HepG2 (cell line): Measurements from ENCODE around the gene LAX1. TPM values are rescaled to one million over a fixed set of nuclear protein-coding genes. Genes with fewer than 3 reads are reported as not detected.

Experiments
- ATAC-seq: fragments of 200-7000 bp; cut with Tn5 transposase; 3 replicates; pipeline ENCODE4 v1.9.1; 2020; ENCODE audit warnings: mild to moderate bottlenecking, moderate library complexity
- BruUV-seq: library from RNA; stranded (reverse); fragments of 400-500 nt; replicated peaks from 2 replicates; lab custom pipeline; 2021; lab: Mats Ljungman, UMichigan
- CTCF ChIA-PET: fragments of 300-600 bp; formaldehyde crosslinking; extraction: SDS; loops from one replicate; lab custom pipeline; 2021; ENCODE audit warnings: low total read pairs, inconsistent platforms, low intra/inter-chr PET ratio; lab: Yijun Ruan, JAX
- POLR2A ChIA-PET: fragments of 350-600 bp; sonication (Branson Sonifier 250); formaldehyde crosslinking; loops from one replicate; lab custom pipeline; 2020; ENCODE audit warnings: antibody characterized with exemption, inconsistent platforms; lab: Yijun Ruan, JAX
- DNase-seq: peaks from one replicate; pipeline ENCODE4 v3.0.0-alpha.2; 2015; ENCODE audit warnings: low spot score
- FAIRE-seq: peaks from 3 replicates; lab custom pipeline; 2011; peaks lifted over from hg19 to GRCh38; lab: Jason Lieb, UNC
- H2AFZ ChIP-seq: one replicate; pipeline ENCODE4 v1.6.1; 2011; ENCODE audit warnings: low read length, inconsistent platforms
- H3K27ac ChIP-seq: fragments of 300-600 bp; 3 replicates; pipeline ENCODE4 v1.8.0; 2011; ENCODE audit warnings: mixed run types, mild to moderate bottlenecking, mixed read lengths, low read length, inconsistent platforms; ENCODE audit not compliant: insufficient read depth; ENCODE audit errors: extremely low read length
- H3K27me3 ChIP-seq, 2 experiments: fragments of 200-600 bp in 1 of 2; 2 replicates in 1 of 2; 3 replicates in 1 of 2; pipeline versions ENCODE4 v1.6.0 to v1.8.0; 2011; ENCODE audit warnings: low read length in 2 of 2, mild to moderate bottlenecking in 2 of 2, moderate library complexity in 2 of 2, inconsistent platforms in 1 of 2; ENCODE audit not compliant: insufficient read depth in 2 of 2, control insufficient read depth in 1 of 2
- H3K36me3 ChIP-seq, 2 experiments: fragments of 200-600 bp in 1 of 2; replicated peaks in 1 of 2; 2 replicates in 1 of 2; 3 replicates in 1 of 2; pipeline versions ENCODE4 v1.5.1 to v1.8.0; 2011; ENCODE audit warnings: low read length in 2 of 2, inconsistent platforms in 1 of 2; ENCODE audit not compliant: insufficient read depth in 2 of 2, control insufficient read depth in 1 of 2
- H3K4me1 ChIP-seq: 2 replicates; pipeline ENCODE4 v1.5.1; 2012; ENCODE audit warnings: low read length, inconsistent platforms; ENCODE audit not compliant: insufficient read depth
- H3K4me2 ChIP-seq: 2 replicates; pipeline ENCODE4 v1.6.0; 2011; ENCODE audit warnings: low read depth, low read length, inconsistent platforms
- H3K4me3 ChIP-seq, 3 experiments: fragments of 200-600 bp in 1 of 3; sonication (generic), shearing (Covaris generic) in 1 of 3; replicated peaks in 1 of 3; 2 replicates each; pipeline ENCODE4 v1.5.1; 2011 to 2016; ENCODE audit warnings: low read length in 3 of 3, inconsistent platforms in 2 of 3, low read depth in 2 of 3, mild to moderate bottlenecking in 2 of 3, control low read depth in 1 of 3, mixed read lengths in 1 of 3; ENCODE audit not compliant: insufficient read depth in 1 of 3
- H3K79me2 ChIP-seq: one replicate; pipeline ENCODE4 v1.6.1; 2011; ENCODE audit warnings: low read length, inconsistent platforms; ENCODE audit not compliant: insufficient read depth
- H3K9ac ChIP-seq: 2 replicates; pipeline ENCODE4 v1.6.0; 2011; ENCODE audit warnings: mild to moderate bottlenecking, low read depth, low read length, inconsistent platforms; ENCODE audit not compliant: insufficient read depth
- H3K9me3 ChIP-seq: 2 replicates; pipeline ENCODE4 v1.5.1; 2012; ENCODE audit warnings: mild to moderate bottlenecking, low read length
- H4K20me1 ChIP-seq: 2 replicates; pipeline ENCODE4 v1.6.0; 2011; ENCODE audit warnings: inconsistent platforms, mild to moderate bottlenecking, low read length, moderate library complexity; ENCODE audit not compliant: insufficient read depth
- AGO2 ChIP-seq: fragments of 200-400 bp; formaldehyde crosslinking; optimal IDR thresholded peaks from 2 replicates; pipeline ENCODE3; 2017; ENCODE audit warnings: mild to moderate bottlenecking, low read depth, low read length, moderate library complexity
- ATF1 ChIP-seq: IDR thresholded peaks from 2 replicates; pipeline ENCODE4 v1.6.1; 2016; ENCODE audit warnings: mild to moderate bottlenecking, control low read depth
- BHLHE40 ChIP-seq: IDR thresholded peaks from 2 replicates; pipeline ENCODE4 v1.6.1; 2011; ENCODE audit warnings: low read length, improper control_type of control experiment
- DPF2 ChIP-seq: sonication (generic); formaldehyde crosslinking; IDR thresholded peaks from 2 replicates; pipeline ENCODE4 v1.4.0; 2020; ENCODE audit warnings: mild to moderate bottlenecking, low read depth, missing genetic modification reagents, borderline replicate concordance
- GRHL1 ChIP-seq: sonication (generic); formaldehyde crosslinking; conservative IDR thresholded peaks from 2 replicates; pipeline ENCODE4 v1.8.0; 2022; ENCODE audit warnings: missing genetic modification reagents
- GZF1 ChIP-seq: sonication (generic); formaldehyde crosslinking; IDR thresholded peaks from 2 replicates; pipeline ENCODE4 v1.5.1; 2020; ENCODE audit warnings: mild to moderate bottlenecking, missing genetic modification reagents
- HHEX ChIP-seq: IDR thresholded peaks from 2 replicates; pipeline ENCODE4 v1.6.1; 2016; ENCODE audit warnings: control low read depth
- HNRNPL ChIP-seq: fragments of 200-400 bp; formaldehyde crosslinking; IDR thresholded peaks from 2 replicates; pipeline ENCODE4 v1.6.1; 2017; ENCODE audit warnings: mild to moderate bottlenecking, low read depth, low read length
- POGZ ChIP-seq: sonication (generic); formaldehyde crosslinking; IDR thresholded peaks from 2 replicates; pipeline ENCODE4 v1.4.0; 2020; ENCODE audit warnings: mild to moderate bottlenecking, missing genetic modification reagents
- REXO4 ChIP-seq: sonication (generic); formaldehyde crosslinking; IDR thresholded peaks from 2 replicates; pipeline ENCODE4 v1.8.0; 2022; ENCODE audit warnings: missing genetic modification reagents, mild to moderate bottlenecking, borderline replicate concordance
- SKIL ChIP-seq: sonication (generic); formaldehyde crosslinking; IDR thresholded peaks from 2 replicates; pipeline ENCODE4 v1.8.0; 2022; ENCODE audit warnings: missing genetic modification reagents, mild to moderate bottlenecking, moderate library complexity, borderline replicate concordance
- SMARCE1 ChIP-seq: fragments of 450-650 bp; IDR thresholded peaks from 2 replicates; pipeline ENCODE4 v1.6.1; 2017; ENCODE audit warnings: borderline replicate concordance
- ZFP36L1 ChIP-seq: sonication (generic); formaldehyde crosslinking; IDR thresholded peaks from 2 replicates; pipeline ENCODE4 v1.8.0; 2022; ENCODE audit warnings: mild to moderate bottlenecking, missing genetic modification reagents, moderate library complexity
- ZNF264 ChIP-seq: sonication (generic); formaldehyde crosslinking; IDR thresholded peaks from 2 replicates; pipeline ENCODE4 v1.4.0; 2020; ENCODE audit warnings: missing genetic modification reagents
- ZNF333 ChIP-seq: sonication (generic); formaldehyde crosslinking; IDR thresholded peaks from 2 replicates; pipeline ENCODE4 v1.4.0; 2020; ENCODE audit warnings: mild to moderate bottlenecking, missing genetic modification reagents, borderline replicate concordance
- ZNF33A ChIP-seq: sonication (generic); formaldehyde crosslinking; IDR thresholded peaks from 2 replicates; pipeline ENCODE4 v1.5.1; 2020; ENCODE audit warnings: missing genetic modification reagents, mild to moderate bottlenecking, moderate library complexity, borderline replicate concordance
- ZNF550 ChIP-seq: sonication (generic); formaldehyde crosslinking; IDR thresholded peaks from 2 replicates; pipeline ENCODE4 v1.4.0; 2020; ENCODE audit warnings: mild to moderate bottlenecking, missing genetic modification reagents, borderline replicate concordance
- ZNF780A ChIP-seq: sonication (generic); formaldehyde crosslinking; IDR thresholded peaks from 2 replicates; pipeline ENCODE4 v1.8.0; 2022; ENCODE audit warnings: mild to moderate bottlenecking, missing genetic modification reagents, moderate library complexity
- ZNF891 ChIP-seq: sonication (generic); formaldehyde crosslinking; IDR thresholded peaks from 2 replicates; pipeline ENCODE4 v1.5.0; 2020; ENCODE audit warnings: mild to moderate bottlenecking, missing genetic modification reagents
- WGBS: methylation state at CpG from one replicate; pipeline ENCODE4 v1.1.6; 2017; ENCODE audit warnings: low lambda C conversion rate; 5-methylcytosine and 5-hydroxymethylcytosine counted together
- in situ Hi-C: cut with HindIII; loops from 2 replicates; pipeline ENCODE4 v1.10.0; 2017; ENCODE audit warnings: low pct_unique_long_range_greater_than_20kb; ENCODE audit not compliant: extremely low pct_ligation_motif_present
- intact Hi-C: fragments of 100-400 bp; cut with micrococcal nuclease; formaldehyde crosslinking; loops from one replicate; pipeline ENCODE4 v1.10.0; 2022; ENCODE audit not compliant: unreplicated experiment
- polyA plus RNA-seq, 8 experiments: library from polyadenylated mRNA; depleted of rRNA in 3 of 8; stranded (reverse) in 7 of 8; unstranded in 1 of 8; fragments of >200 nt; fragmentation: Illumina TruSeq in 4 of 8; extraction: Trizol in 4 of 8; gene quantifications; 2 replicates each; pipeline versions ENCODE4 v1.2.1 to v1.2.3, GENCODE V29; 2011 to 2016; ENCODE audit warnings: low read depth in 4 of 8, missing spikeins in 1 of 8, mixed read lengths in 1 of 8; ENCODE audit not compliant: insufficient read depth in 1 of 8
- total RNA-seq, 5 experiments: library from RNA; depleted of rRNA; stranded (reverse); fragments of >200 nt; fragmentation: Illumina TruSeq; extraction: Trizol; gene quantifications; 2 replicates each; pipeline ENCODE4 v1.2.3, GENCODE V29; 2016; ENCODE audit warnings: low read depth in 1 of 5
- TF ChIP-seq, protein P1 (sequence below): sonication (generic); formaldehyde crosslinking; conservative IDR thresholded peaks from 2 replicates; pipeline ENCODE4 v1.4.0; 2020; ENCODE audit warnings: missing genetic modification reagents

Gene LAX1
- total and polyA plus RNA-seq, 2 of the 13 experiments (the other 11 are each of a cell fraction or from before 2014, with no cell fraction given), result not detected

DNA sequence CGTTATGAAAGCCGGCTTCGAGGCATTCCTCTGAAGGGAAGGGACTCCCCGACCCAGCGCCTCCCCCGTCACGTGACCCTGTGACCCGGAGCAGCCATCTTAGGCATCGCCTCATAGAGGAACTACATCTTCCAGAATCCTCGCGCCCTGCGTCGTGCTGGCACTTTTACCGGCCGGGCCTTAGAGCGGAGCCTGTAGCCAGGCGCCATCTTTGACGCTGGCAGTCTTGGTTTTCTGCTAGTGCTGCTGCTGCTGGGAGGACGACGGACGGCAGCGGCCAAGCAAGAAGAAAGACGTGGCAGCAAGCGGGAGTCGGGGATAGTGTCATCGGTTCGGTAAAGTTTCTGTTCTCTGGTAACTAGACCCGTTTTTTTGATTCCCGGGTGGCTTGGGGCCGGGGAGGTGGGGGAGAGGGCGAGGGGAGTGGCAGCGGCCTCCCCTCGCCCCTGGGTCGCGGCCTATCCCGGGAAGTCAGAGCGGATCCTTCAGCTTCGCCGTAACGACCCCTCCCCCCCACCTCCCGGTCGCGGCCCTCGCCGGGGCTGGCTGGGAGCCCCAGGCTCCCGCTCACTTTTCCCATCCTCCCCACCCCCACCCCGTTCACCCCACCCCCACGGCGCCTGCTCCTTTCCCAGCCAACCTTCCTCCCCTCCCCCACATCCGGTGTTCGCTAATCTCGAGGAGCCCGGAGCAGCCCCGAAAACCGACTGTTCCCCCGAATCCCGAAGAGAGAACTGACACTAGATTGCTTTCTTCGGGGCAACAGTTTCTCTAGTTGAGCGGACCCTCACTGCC lies 30.7 kb downstream of the LAX1 start, which contains the start of the genes ZBED6 and ZC3H11A:
Gene ZBED6 (plus strand): TSS at position 183 of the 795 bp plus-strand sequence. CDS start 1,900 bp downstream, outside the sequence.
Gene ZC3H11A (plus strand): TSS at position 183 of the 795 bp plus-strand sequence. CDS start 21,448 bp downstream, outside the sequence.
- intact Hi-C loops, result no loop called here
- Histone ChIP-seq H3K4me3 (peak within 1 kb of the TSS; percentile 75 to 88 (median 77)), H3K27me3 (no peaks in the 10 kb centered on the region), H3K36me3 (peaks cover 2 to 23% of the 10 kb centered on the region in 2 experiments; a peak in 3 of 5 replicates), H3K4me1 (peaks cover 49% of the 10 kb centered on the region), H3K9me3 (no peaks in the 10 kb centered on the region), H3K9ac (peak within 1 kb of the TSS; percentile 97), H3K4me2 (peak within 1 kb of the TSS; percentile 83), H3K79me2 (peaks cover 48% of the 10 kb centered on the region), H4K20me1 (peaks cover 28% of the 10 kb centered on the region), H2AFZ (no peak within 1 kb of the TSS), H3K27ac (peak within 1 kb of the TSS; percentile 97)
- no TSS peak for BruUV-seq
- WGBS, result 2% methylated on average over 48 of the region's 59 CpGs
- ChIA-PET POLR2A (interaction anchor here (0.6 to 2.0 kb wide), 2 partner anchors 12 to 14 kb away, joined by 3 to 4 read pairs; no protein-coding TSS in a partner anchor), CTCF (no interaction called here)
- ATAC-seq (peak; percentile 97), FAIRE-seq (peak; percentile 92), DNase-seq (peak; percentile 96)
- in situ Hi-C loops, result no loop called here
- no peak for TF ChIP-seq HHEX (CRISPR knock-in tag)
- peak; percentile 82 for TF ChIP-seq POGZ (CRISPR knock-in tag)
- TF ChIP-seq SKIL (CRISPR knock-in tag), result peak; percentile 24; the same call in 1 of the 2 replicates
- no peak for TF ChIP-seq ZNF33A (CRISPR knock-in tag)
- no peak for TF ChIP-seq ZNF550 (CRISPR knock-in tag)
- 0 out of 2 replicates have a peak, but pooled peaks have one; percentile 52 for TF ChIP-seq ZNF891 (CRISPR knock-in tag)
- no peak for TF ChIP-seq SMARCE1
- peak; percentile 45; the same call in 1 of the 2 replicates for TF ChIP-seq ZNF264 (CRISPR knock-in tag)
- no peak for TF ChIP-seq DPF2 (CRISPR knock-in tag)
- no peak for TF ChIP-seq GRHL1 (CRISPR knock-in tag)
- peak; percentile 94 for TF ChIP-seq BHLHE40
- TF ChIP-seq REXO4 (CRISPR knock-in tag), result no peak
- peak; percentile 84 for TF ChIP-seq ATF1 (CRISPR knock-in tag)
- peak; percentile 37; the same call in 1 of the 2 replicates for TF ChIP-seq GZF1 (CRISPR knock-in tag)
- no peak for TF ChIP-seq ZFP36L1 (CRISPR knock-in tag)
- no peak for TF ChIP-seq ZNF333 (CRISPR knock-in tag)
- TF ChIP-seq HNRNPL, result no peak
- TF ChIP-seq, protein P1, sequence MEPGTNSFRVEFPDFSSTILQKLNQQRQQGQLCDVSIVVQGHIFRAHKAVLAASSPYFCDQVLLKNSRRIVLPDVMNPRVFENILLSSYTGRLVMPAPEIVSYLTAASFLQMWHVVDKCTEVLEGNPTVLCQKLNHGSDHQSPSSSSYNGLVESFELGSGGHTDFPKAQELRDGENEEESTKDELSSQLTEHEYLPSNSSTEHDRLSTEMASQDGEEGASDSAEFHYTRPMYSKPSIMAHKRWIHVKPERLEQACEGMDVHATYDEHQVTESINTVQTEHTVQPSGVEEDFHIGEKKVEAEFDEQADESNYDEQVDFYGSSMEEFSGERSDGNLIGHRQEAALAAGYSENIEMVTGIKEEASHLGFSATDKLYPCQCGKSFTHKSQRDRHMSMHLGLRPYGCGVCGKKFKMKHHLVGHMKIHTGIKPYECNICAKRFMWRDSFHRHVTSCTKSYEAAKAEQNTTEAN (CRISPR knock-in tag), result peak; percentile 37; the same call in 1 of the 2 replicates
- TF ChIP-seq ZNF780A (CRISPR knock-in tag), result no peak
- TF ChIP-seq AGO2, result no peak
